Activated CD8-positive, alpha-beta memory T cell treated with anti-CD3 and anti-CD28 coated beads, Interleukin-2, amount 10 ng/mL, durations not matched to agents 7 days and 5 days (primary cell): ENCODE data around the gene SLC25A39. TPM values are rescaled to one million over a fixed set of nuclear protein-coding genes. Genes with fewer than 3 reads are reported as not detected.

Source experiments
- ATAC-seq: fragments of 150-1000 bp; cut with Tn5 transposase; one replicate; pipeline ENCODE4 v1.10.0; 2021; ENCODE audit warnings: moderate library complexity
- CTCF ChIA-PET: fragments of 350-600 bp; sonication (Branson Sonifier 250); formaldehyde crosslinking; loops from one replicate; lab custom pipeline; 2021; ENCODE audit warnings: antibody characterized with exemption; lab: Charles Lee
- DNase-seq: peaks from one replicate; pipeline ENCODE4 v3.0.0-alpha.2; 2020
- H3K27ac Mint-ChIP-seq: one replicate; pipeline ENCODE4 v1.8.0; 2021; ENCODE audit warnings: mild to moderate bottlenecking, mixed read lengths
- H3K27me3 Mint-ChIP-seq: one replicate; pipeline ENCODE4 v1.8.0; 2021; ENCODE audit warnings: mixed read lengths
- H3K36me3 Mint-ChIP-seq: one replicate; pipeline ENCODE4 v1.8.0; 2021; ENCODE audit warnings: mild to moderate bottlenecking, mixed read lengths
- H3K4me1 Mint-ChIP-seq: one replicate; pipeline ENCODE4 v1.8.0; 2021; ENCODE audit warnings: mixed read lengths
- H3K4me3 Mint-ChIP-seq: one replicate; pipeline ENCODE4 v1.8.0; 2021; ENCODE audit warnings: mild to moderate bottlenecking, moderate library complexity, mixed read lengths
- H3K9me3 Mint-ChIP-seq: one replicate; pipeline ENCODE4 v1.8.0; 2022; ENCODE audit warnings: low read depth, mixed read lengths
- total RNA-seq, 2 experiments: library from RNA; stranded (reverse); gene quantifications; one replicate each; pipeline ENCODE4 v1.2.3, GENCODE V29; 2021

The SLC25A39 gene
- total RNA-seq, 2 experiments from 2014 or later = 103 to 133 TPM

DNA sequence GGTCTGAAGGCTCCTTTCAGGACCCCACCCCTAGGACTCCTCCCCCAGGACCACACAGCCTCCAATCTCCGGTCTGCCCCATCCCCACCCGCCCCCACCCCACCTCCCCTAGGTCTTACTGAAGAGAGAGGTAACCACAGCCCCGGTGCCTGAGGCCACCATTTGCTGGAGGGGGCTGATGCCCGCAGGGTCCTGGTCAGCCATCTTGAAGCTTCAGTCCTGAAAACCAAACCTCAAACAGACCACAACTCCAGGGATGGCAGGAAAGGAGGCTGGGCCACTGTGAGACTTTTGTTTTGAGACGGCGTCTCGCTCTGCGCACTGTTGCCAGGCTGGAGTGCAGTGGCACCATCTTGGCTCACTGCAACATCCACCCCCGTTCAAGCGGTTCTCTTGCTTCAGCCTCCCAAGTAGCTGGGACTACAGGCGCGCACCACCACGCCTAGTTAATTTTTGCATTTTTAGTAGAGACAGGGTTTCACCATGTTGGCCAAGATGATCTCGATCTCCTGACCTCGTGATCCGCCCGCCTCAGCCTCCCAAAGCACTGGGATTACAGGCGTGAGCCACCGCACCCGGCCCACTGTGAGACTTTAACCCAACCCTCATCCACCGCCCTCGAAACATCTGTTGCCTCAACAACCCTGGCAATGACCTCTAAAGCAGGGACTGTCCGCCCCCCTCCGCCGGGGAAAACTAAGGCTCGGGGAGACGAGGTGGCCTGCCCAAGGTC lies 1.1 kb downstream of the SLC25A39 start:
- peaks cover 26% of the 10 kb centered on the region for H3K4me1 Mint-ChIP-seq
- peak; percentile 43 for DNase-seq
- peaks cover 6% of the 10 kb centered on the region for H3K36me3 Mint-ChIP-seq
- H3K27me3 Mint-ChIP-seq = no peaks in the 10 kb centered on the region
- CTCF ChIA-PET = interaction anchor here (1.1 to 8.4 kb wide), 3 partner anchors 22 to 122 kb away, joined by 4 to 47 read pairs (median 11); partner anchors contain the start of gene GRN
- peak overlapping the region; percentile 41 for H3K27ac Mint-ChIP-seq
- peak overlapping the region; percentile 80 for H3K4me3 Mint-ChIP-seq
- ATAC-seq = no peak
- H3K9me3 Mint-ChIP-seq = no peaks in the 10 kb centered on the region

DNA sequence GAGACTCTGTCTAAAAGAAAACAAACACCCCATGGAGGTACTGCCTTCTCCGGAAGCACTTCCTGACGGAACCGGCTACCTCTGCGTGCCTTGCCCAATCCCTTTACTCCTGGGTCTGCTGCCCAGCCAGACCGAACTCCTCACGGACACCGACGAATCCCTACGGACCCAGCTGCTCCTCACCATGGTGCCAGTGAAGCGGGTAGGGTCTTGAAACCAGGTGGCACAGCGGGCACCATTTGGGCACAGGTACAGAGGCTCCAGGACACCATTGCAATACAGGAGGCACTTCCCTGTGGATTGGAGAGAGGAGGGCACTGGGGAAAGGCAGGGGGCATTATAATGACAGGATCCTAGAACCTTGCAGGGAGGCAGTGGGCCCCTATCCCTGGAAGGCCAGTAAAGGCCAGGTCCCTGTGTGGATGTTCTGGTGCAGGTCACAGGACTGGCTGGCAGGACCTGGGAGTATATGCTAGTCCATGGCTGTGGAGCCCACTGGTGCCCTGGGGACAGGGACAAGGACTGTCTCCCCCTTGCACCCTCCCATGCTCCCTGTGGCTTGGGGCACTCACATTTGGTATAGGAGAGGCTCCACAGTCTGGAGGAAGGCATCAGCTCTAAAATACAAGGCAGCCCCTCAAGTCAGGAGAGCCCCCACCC lies 2.3 kb downstream of the SLC25A39 start:
- no peak overlapping the region for H3K4me3 Mint-ChIP-seq
- H3K27me3 Mint-ChIP-seq = peaks cover 4% of the 10 kb centered on the region
- peaks cover 6% of the 10 kb centered on the region for H3K36me3 Mint-ChIP-seq
- DNase-seq (no peak), ATAC-seq (no peak)
- CTCF ChIA-PET = interaction anchor here (8.4 kb wide), 1 partner anchor 112 kb away, joined by 47 read pairs; no protein-coding TSS in a partner anchor
- H3K27ac Mint-ChIP-seq = no peak overlapping the region
- peaks cover 20% of the 10 kb centered on the region for H3K4me1 Mint-ChIP-seq
- no peaks in the 10 kb centered on the region for H3K9me3 Mint-ChIP-seq

DNA sequence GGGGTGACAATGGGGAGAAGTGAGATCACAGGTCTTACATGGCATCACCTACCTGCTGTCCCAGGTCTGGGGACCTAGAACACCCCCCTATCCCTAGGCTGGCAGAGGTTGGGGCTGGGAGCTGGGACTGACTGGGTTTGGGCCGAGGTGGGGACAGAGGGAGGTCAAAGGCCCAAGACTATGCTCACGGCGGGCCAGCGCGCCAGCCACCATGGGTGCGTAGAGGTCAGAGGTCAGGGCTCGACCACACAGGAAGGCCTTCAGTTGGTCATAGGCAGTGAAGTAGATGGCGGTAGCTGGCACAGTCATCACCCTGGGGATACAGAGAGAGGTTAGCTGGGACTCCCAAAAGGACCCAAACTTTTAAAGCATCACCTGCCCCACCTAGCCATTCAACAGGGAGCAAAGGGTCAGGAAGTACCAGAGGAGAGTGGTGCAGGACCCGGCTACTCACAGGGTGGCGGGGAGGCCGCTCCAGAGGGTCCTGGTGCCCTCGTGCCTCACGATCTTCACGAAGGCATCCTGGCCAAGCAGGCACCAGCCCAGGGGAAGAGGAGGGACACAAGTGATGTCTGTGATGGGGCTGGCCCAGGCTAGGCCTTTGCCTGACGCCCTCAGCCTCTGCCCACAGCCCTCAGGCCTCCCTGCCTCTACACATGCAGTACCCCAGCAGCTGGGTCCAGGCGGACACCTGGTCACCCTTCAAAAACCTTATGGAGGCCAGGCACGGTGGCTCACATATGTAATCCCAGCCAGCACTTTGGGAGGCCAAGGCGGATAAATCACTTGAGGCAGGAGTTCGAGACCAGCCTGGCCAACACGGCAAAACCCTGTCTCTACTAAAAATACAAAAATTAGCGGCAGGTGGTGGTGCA lies 3.1 kb downstream of the SLC25A39 start:
- Mint-ChIP-seq H3K4me3 (no peak overlapping the region), H3K36me3 (peaks cover 6% of the 10 kb centered on the region), H3K9me3 (no peaks in the 10 kb centered on the region), H3K27ac (no peak overlapping the region), H3K27me3 (peaks cover 12% of the 10 kb centered on the region), H3K4me1 (peaks cover 17% of the 10 kb centered on the region)
- no peak for ATAC-seq
- CTCF ChIA-PET = interaction anchor here (1.3 to 8.4 kb wide), 3 partner anchors 10 to 112 kb away, joined by 3 to 47 read pairs (median 6); partner anchors contain the start of gene GRN
- no peak for DNase-seq

DNA sequence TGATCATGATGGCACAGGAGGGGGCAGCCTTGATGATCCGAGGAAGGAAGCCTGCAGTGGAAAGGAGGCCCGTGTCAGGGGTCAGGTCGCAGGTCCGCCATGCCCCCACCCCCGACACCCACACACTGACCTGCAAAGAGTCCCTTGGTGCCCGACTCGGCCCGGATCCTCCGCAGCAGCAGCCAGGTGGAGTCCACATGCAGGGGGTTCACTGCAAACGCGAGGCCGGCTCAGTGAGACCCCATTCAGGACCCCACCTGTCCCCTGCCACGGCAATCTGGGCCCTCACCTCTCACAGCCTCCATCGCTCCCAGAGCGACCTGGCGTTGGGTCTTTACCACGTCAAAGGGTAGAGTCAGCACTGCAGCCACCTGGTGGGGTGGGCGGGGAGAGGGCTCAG lies 4.6 kb downstream of the SLC25A39 start:
- Mint-ChIP-seq H3K36me3 (peaks cover 6% of the 10 kb centered on the region), H3K27ac (no peak overlapping the region), H3K27me3 (peaks cover 24% of the 10 kb centered on the region), H3K9me3 (no peaks in the 10 kb centered on the region), H3K4me3 (no peak overlapping the region), H3K4me1 (peaks cover 22% of the 10 kb centered on the region)
- no peak for ATAC-seq
- CTCF ChIA-PET = interaction anchor here (0.8 to 8.4 kb wide), 4 partner anchors 11 to 110 kb away, joined by 3 to 47 read pairs (median 4); no protein-coding TSS in a partner anchor
- DNase-seq = no peak

DNA sequence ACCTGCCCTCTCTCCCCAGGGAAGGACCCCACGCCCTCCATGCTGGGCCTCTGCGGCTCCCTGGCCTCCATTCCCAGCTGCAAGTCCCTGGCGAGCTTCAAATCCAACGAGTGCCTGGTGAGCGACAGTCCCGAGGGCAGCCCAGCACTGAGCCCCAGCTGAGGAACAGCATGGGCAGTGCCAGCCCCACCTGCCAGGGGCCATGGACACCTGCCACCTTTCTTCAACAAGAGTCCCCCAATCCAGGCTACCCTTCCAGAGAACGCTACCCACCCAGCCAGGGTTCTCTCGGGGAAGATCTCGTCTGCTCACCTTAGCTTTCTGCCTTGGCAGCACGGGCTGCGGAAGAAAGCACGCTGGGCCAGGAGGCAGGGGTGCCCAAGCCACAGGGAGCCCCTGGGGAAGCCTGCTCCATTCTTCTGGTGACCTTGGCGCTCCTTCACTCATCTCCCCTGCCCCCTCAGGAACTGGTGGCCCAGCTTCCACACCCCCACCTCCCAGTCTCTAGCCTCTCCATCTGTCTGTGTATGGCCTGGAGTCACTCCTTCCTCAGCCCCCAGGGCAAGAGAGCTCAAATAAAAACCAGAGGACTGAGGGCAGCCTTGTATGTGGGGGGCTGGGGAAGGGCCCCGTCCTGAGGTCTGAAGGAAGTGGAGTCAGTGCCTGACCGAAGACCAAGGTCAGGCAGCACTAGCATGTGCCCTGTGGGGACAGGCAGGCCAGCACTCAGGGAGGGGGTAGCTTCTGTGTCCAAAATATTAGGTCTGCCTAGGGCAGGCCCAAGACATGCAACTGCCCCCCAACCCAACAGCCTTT lies 6.3 kb downstream of the SLC25A39 start:
- no peak for DNase-seq
- H3K4me3 Mint-ChIP-seq = no peak overlapping the region
- peaks cover 31% of the 10 kb centered on the region for H3K27me3 Mint-ChIP-seq
- H3K9me3 Mint-ChIP-seq = no peaks in the 10 kb centered on the region
- H3K36me3 Mint-ChIP-seq = peaks cover 6% of the 10 kb centered on the region
- CTCF ChIA-PET = interaction anchor here (1.0 to 2.5 kb wide), 3 partner anchors 12 to 114 kb away, joined by 3 to 14 read pairs (median 14); no protein-coding TSS in a partner anchor
- peaks cover 15% of the 10 kb centered on the region for H3K4me1 Mint-ChIP-seq
- no peak overlapping the region for H3K27ac Mint-ChIP-seq
- ATAC-seq = no peak

DNA sequence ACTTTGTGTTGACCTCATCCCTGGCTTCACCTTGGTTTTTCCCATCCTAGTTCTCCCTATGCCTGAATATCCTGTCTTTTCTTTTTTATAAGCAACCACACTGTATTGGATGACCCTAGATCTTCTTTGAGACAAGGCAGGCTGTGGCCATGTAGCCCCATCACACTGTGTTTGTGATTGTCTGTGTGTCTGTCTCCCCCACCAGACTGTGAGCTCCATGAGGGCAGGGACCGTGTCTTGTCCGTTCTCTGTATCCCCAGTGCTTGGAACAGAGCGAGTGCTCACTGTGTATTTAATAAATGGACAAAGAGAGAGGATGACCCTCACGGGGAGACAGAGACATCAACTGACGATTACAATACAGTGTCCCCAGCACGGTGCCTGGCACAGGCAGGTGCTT lies 7.1 kb downstream of the SLC25A39 start:
- CTCF ChIA-PET = interaction anchor here (1.5 to 2.5 kb wide), 3 partner anchors 13 to 108 kb away, joined by 6 to 14 read pairs (median 14); no protein-coding TSS in a partner anchor
- H3K27me3 Mint-ChIP-seq = peaks cover 31% of the 10 kb centered on the region
- ATAC-seq (no peak), DNase-seq (no peak)
- no peak overlapping the region for H3K27ac Mint-ChIP-seq
- H3K4me1 Mint-ChIP-seq = peaks cover 10% of the 10 kb centered on the region
- H3K9me3 Mint-ChIP-seq = no peaks in the 10 kb centered on the region
- no peak overlapping the region for H3K4me3 Mint-ChIP-seq
- H3K36me3 Mint-ChIP-seq = peaks cover 6% of the 10 kb centered on the region

DNA sequence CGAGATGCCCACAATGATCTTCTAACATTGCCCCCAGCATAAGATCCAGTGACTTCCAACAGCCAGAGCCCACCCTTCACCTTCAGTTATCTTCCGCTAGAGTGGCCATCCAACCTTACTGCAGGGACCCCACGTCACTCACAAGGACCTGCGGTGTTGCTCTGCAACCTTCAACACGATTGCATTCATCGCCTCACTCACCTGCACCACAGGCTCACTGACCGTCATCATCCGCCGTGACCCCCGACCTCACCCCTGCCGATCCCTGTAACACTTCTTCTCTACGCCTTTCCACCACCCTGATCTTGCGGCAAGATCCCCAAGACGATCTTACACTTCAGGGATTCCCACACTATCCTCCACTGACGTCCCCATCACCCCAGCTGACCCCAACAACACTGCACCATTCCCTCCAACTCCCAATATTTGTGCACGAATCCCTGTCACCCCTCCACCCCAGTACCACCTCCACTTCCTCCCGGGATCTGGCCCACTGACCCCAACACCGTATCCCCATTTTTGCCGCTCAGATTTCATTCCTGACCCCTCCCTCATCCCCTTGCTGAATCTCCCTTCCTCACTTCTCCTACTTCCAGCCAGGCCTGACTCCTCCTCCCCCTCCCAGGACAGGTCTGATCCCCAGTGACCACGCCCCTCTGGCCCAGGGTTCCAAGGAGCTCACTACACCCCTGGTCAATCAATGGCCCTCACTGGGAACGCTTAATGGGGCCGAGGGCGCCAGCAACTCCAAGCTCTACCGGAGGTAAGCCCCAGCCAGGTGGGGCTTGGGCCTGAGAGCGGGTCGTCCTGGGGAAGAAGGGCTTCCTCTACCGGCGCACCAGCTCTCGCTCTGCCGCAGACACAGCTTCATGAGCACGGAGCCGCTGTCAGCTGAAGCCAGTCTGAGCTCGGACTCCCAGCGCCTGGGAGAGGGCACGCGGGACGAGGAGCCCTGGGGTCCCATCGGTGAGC lies 8.6 kb downstream of the SLC25A39 start:
- no peaks in the 10 kb centered on the region for H3K9me3 Mint-ChIP-seq
- H3K27ac Mint-ChIP-seq = no peak overlapping the region
- H3K27me3 Mint-ChIP-seq = peaks cover 31% of the 10 kb centered on the region
- H3K4me3 Mint-ChIP-seq = peak overlapping the region; percentile 8
- DNase-seq (no peak), ATAC-seq (no peak)
- CTCF ChIA-PET = interaction anchor here (0.9 to 2.5 kb wide), 8 partner anchors 14 to 217 kb away, joined by 4 to 14 read pairs (median 8); partner anchors contain the start of gene FAM171A2
- peaks cover 9% of the 10 kb centered on the region for H3K4me1 Mint-ChIP-seq
- H3K36me3 Mint-ChIP-seq = peaks cover under 1% of the 10 kb centered on the region

DNA sequence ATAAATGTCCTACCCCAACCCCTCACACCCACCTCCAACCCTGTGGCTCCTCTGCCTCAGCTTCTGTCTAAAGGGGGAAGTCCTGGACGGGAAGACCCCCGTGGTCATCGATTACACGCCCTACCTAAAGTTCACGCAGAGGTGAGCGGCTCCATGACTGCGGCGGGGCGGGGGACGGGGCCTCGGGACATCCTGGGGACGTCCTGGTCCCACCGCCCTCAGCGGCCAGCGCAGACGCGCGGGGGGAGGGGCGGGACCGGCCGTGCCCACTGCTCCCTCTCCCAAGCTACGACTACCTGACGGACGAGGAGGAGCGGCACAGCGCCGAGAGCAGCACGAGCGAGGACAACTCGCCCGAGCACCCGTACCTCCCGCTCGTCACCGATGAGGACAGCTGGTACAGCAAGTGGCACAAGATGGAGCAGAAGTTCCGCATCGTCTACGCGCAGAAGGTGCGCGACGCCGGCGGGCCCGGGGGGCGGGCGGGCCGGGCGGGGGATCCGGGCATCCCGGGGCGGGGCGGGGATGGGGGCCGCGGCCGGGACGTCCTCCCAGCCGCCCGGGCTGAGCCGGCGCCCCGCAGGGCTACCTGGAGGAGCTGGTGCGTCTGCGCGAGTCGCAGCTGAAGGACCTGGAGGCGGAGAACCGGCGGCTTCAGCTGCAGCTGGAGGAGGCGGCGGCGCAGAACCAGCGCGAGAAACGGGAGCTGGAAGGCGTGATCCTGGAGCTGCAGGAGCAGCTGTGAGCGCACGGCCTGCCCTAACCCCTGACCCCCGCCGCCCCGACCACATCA lies 9.6 kb downstream of the SLC25A39 start:
- DNase-seq = peak; percentile 56

DNA sequence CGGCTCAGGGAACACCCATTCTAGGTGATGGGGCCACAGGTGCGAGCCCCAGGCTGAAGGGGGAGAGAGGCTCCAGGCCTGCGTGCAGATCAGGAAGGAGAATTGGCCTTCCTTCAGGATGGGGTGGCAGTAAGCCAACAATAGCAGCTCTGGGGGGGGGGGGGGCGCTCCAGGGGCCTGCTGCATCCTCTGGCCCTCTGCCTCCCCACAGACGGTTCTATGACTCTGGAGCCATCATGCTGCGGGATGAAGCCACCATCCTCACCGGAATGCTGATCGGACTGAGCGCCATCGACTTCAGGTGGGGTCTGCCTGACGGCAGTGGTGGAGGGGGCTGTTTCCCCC lies 10.1 kb downstream of the SLC25A39 start:
- no peak for ATAC-seq
- H3K27me3 Mint-ChIP-seq = peaks cover 31% of the 10 kb centered on the region
- no peak for DNase-seq
- no peak overlapping the region for H3K27ac Mint-ChIP-seq
- CTCF ChIA-PET = interaction anchor here (1.0 to 2.0 kb wide), 4 partner anchors 17 to 104 kb away, joined by 3 to 11 read pairs (median 6); no protein-coding TSS in a partner anchor
- no peaks in the 10 kb centered on the region for H3K9me3 Mint-ChIP-seq
- peaks cover 9% of the 10 kb centered on the region for H3K4me1 Mint-ChIP-seq
- no peak overlapping the region for H3K4me3 Mint-ChIP-seq
- no peaks in the 10 kb centered on the region for H3K36me3 Mint-ChIP-seq

More for the DNA sequence above, 9.6 kb downstream of the SLC25A39 start:
- Mint-ChIP-seq H3K4me3 (peak overlapping the region; percentile 59), H3K27me3 (peaks cover 31% of the 10 kb centered on the region), H3K36me3 (no peaks in the 10 kb centered on the region), H3K9me3 (no peaks in the 10 kb centered on the region), H3K27ac (no peak overlapping the region), H3K4me1 (peaks cover 9% of the 10 kb centered on the region)
- CTCF ChIA-PET = interaction anchor here (0.9 to 2.0 kb wide), 6 partner anchors 16 to 105 kb away, joined by 3 to 11 read pairs (median 5); partner anchors contain the start of gene FAM171A2
- ATAC-seq = peak; percentile 69

DNA sequence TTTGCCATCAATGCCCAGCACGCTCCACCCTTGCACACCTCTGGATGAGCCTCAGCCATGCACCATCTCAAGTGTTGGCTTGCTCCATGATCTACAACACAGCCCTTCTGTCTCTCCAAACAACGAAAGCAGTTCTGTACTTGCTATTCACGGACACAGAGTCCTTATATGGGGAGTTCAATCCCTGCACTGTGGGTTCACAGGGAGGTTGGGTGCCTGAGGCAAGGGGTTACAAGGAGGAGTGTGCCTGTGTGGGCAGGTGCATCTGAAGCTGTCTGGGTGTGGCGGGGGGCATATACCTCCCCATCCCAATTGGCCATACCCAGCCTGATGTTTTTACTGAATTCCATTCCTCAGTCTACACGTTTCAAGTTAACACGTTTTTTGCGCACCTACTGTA lies 10.6 kb downstream of the SLC25A39 start:
- H3K4me3 Mint-ChIP-seq = no peak overlapping the region
- DNase-seq = no peak
- no peaks in the 10 kb centered on the region for H3K9me3 Mint-ChIP-seq
- ATAC-seq = no peak
- H3K27ac Mint-ChIP-seq = no peak overlapping the region
- CTCF ChIA-PET = interaction anchor here (0.7 to 2.0 kb wide), 5 partner anchors 13 to 104 kb away, joined by 3 to 11 read pairs (median 3); no protein-coding TSS in a partner anchor
- H3K4me1 Mint-ChIP-seq = peaks cover 12% of the 10 kb centered on the region
- no peaks in the 10 kb centered on the region for H3K36me3 Mint-ChIP-seq
- H3K27me3 Mint-ChIP-seq = peaks cover 31% of the 10 kb centered on the region
